ENCODE results near the gene CFAP45. TPM values are rescaled to one million over a fixed set of nuclear protein-coding genes. Genes with fewer than 3 reads are reported as not detected.

CFAP45 gene
- polyA plus RNA-seq, 2 of the 4 experiments (the other 2 are of a cell fraction): 0.67 to 0.89 TPM

GRCh38 chr1:159848326-159848725, 51.6 kb downstream of the CFAP45 start:
- ChIA-PET POLR2A (no interaction called here), CTCF (interaction anchor here (0.9 to 2.7 kb wide), 3 partner anchors 12 to 50 kb away, joined by 3 to 10 read pairs (median 6); no protein-coding TSS in a partner anchor)
- WGBS (ENCODE audit: missing lambda C conversion rate): 66% methylated on average over 3 of the region's 3 CpGs

GRCh38 chr1:159847231-159847630, 52.7 kb downstream of the CFAP45 start:
- Histone ChIP-seq H3K9me3 (no peaks in the 10 kb centered on the region), H3K4me3 (no peak overlapping the region), H3K4me2 (no peak overlapping the region), H3K4me1 (peaks cover 14% of the 10 kb centered on the region; the same call in 2 of the 3 replicates), H3K27ac (no peak overlapping the region; a peak in 1 of 6 replicates)
- no peak for ATAC-seq
- TF ChIP-seq CHD2 (IDR thresholded peaks at IDR 0.05; ENCODE audit: low read length, partially characterized antibody): no peak
- no peak for TF ChIP-seq RNF2 (IDR thresholded peaks at IDR 0.05; ENCODE audit: borderline replicate concordance, low read depth)
- TF ChIP-seq MAFK (IDR thresholded peaks at IDR 0.05; ENCODE audit: partially characterized antibody): no peak
- no peak for TF ChIP-seq PBX3 (IDR thresholded peaks at IDR 0.05)
- TF ChIP-seq FOXS1 (CRISPR knock-in tag; IDR thresholded peaks at IDR 0.05): no peak
- no peak for TF ChIP-seq CBX8 (IDR thresholded peaks at IDR 0.05)
- TF ChIP-seq ZSCAN20 (CRISPR knock-in tag; IDR thresholded peaks at IDR 0.05): no peak
- no peak for TF ChIP-seq FOSB (CRISPR knock-in tag; IDR thresholded peaks at IDR 0.05)
- TF ChIP-seq GATA3 (IDR thresholded peaks at IDR 0.05; ENCODE audit: borderline replicate concordance): no peak
- no peak for TF ChIP-seq BHLHE40 (IDR thresholded peaks at IDR 0.05; ENCODE audit: low read depth, low read length)
- no peak for TF ChIP-seq ZNF302 (CRISPR knock-in tag; IDR thresholded peaks at IDR 0.05)
- no peak for TF ChIP-seq KDM1A (IDR thresholded peaks at IDR 0.05; ENCODE audit: low read depth)
- ChIA-PET POLR2A (no interaction called here), CTCF (interaction anchor here (1.9 to 2.7 kb wide), 2 partner anchors 44 to 49 kb away, joined by 6 to 10 read pairs; no protein-coding TSS in a partner anchor)
- no peak for DNase-seq (ENCODE audit: low read depth in 1 of 2, low spot score in 1 of 2)
- 71% methylated on average over 4 of the region's 4 CpGs for WGBS (ENCODE audit: missing lambda C conversion rate)
- FAIRE-seq: no peak

More at GRCh38 chr1:159848326-159848725, 51.6 kb downstream of the CFAP45 start:
- FAIRE-seq (no peak), ATAC-seq (no peak), DNase-seq (ENCODE audit: low read depth in 1 of 2, low spot score in 1 of 2) (no peak)
- no peak overlapping the region for H3K4me2 ChIP-seq
- H3K9me3 ChIP-seq: no peaks in the 10 kb centered on the region
- peaks cover 19% of the 10 kb centered on the region for H3K4me1 ChIP-seq
- TF ChIP-seq CEBPB (IDR thresholded peaks at IDR 0.05): no peak
- TF ChIP-seq SMC3 (IDR thresholded peaks at IDR 0.05): no peak
- no peak for TF ChIP-seq TP53 (CRISPR knock-in tag; IDR thresholded peaks at IDR 0.05)
- no peak for TF ChIP-seq RCOR1 (IDR thresholded peaks at IDR 0.05; ENCODE audit: low read depth, low read length)
- no peak for TF ChIP-seq MAZ (IDR thresholded peaks at IDR 0.05; ENCODE audit: borderline replicate concordance, low read depth, low read length)
- TF ChIP-seq REST (IDR thresholded peaks at IDR 0.05): no peak
- no peak for TF ChIP-seq USF2 (IDR thresholded peaks at IDR 0.05)
- no peak for TF ChIP-seq JUN (IDR thresholded peaks at IDR 0.05)
- TF ChIP-seq RARB (CRISPR knock-in tag; IDR thresholded peaks at IDR 0.05): no peak
- no peak for TF ChIP-seq NPAS2 (CRISPR knock-in tag; IDR thresholded peaks at IDR 0.05; ENCODE audit: borderline replicate concordance)
- TF ChIP-seq MAX (IDR thresholded peaks at IDR 0.05): no peak
- no peak for TF ChIP-seq ZFP36 (IDR thresholded peaks at IDR 0.05; ENCODE audit: borderline replicate concordance, partially characterized antibody)
- no peak overlapping the region for H3K4me3 ChIP-seq
- H3K27ac ChIP-seq: peak overlapping the region in 1 of 2 experiments; percentile 29; a peak in 1 of 6 replicates
